Measurements from ENCODE around the gene EFNB3. TPM values are rescaled to one million over a fixed set of nuclear protein-coding genes. Genes with fewer than 3 reads are reported as not detected.

Gene EFNB3, protein sequence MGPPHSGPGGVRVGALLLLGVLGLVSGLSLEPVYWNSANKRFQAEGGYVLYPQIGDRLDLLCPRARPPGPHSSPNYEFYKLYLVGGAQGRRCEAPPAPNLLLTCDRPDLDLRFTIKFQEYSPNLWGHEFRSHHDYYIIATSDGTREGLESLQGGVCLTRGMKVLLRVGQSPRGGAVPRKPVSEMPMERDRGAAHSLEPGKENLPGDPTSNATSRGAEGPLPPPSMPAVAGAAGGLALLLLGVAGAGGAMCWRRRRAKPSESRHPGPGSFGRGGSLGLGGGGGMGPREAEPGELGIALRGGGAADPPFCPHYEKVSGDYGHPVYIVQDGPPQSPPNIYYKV
- 52.9 TPM for polyA plus RNA-seq (2013, experiment 1 of 4)
- polyA plus RNA-seq (2013, experiment 2 of 4): 48.5 TPM
- polyA plus RNA-seq (2013, experiment 3 of 4): 57.2 TPM
- polyA plus RNA-seq (2013, experiment 4 of 4): 73.4 TPM

DNA sequence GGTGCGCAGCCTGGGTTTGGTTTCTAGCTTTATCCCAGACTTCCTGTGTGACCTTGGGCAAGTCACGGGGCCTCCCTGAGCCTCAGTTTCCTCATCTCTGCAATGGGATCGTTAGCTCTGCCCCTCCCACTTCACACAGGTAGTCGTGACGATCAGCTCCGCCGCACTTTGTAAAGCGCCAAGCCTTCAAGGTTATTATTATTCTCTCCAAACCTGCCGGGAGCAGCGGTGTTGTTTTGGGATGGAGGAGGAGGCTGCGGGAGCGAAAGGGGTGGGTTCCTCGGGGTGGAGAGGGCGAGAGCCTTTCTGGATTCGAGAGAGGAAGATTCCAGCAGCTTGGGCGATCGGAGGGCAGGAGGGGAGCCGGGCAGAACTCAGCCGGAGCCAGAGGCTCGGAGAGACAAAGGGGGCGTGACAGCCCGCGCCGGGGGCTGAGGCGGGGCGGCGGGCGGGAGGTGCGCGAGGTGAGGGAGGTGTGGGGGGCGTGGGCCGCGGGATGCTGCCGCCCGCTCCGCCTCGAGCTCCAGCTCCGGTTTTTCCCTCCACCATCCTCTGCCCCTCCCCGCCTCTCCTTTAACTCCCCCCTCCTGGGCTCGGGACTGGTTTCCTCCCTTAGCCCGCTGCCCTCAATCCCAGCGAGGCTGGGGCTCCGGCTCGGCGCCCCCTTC lies at the start of gene EFNB3:
Gene EFNB3 (plus strand): TSS at position 602 of the 668 bp plus-strand sequence. CDS start 397 bp downstream, outside the sequence.
- peaks cover 13% of the 10 kb centered on the region for H3K36me3 ChIP-seq (ENCODE audit: control insufficient read depth, insufficient read depth, low read length)
- H3K27me3 ChIP-seq (ENCODE audit: control insufficient read depth, insufficient read depth, low read length, poor library complexity, severe bottlenecking): peaks cover 7% of the 10 kb centered on the region
- peak within 1 kb of the TSS; percentile 72 for H3K4me3 ChIP-seq (ENCODE audit: insufficient read depth, low read depth, low read length)
- H3K27ac ChIP-seq (ENCODE audit: insufficient read depth, low read depth, low read length, poor library complexity, severe bottlenecking): no peak within 1 kb of the TSS
- H3K4me1 ChIP-seq (ENCODE audit: control insufficient read depth, insufficient read depth, low read length): peaks cover 25% of the 10 kb centered on the region
- no peaks in the 10 kb centered on the region for H3K9me3 ChIP-seq (ENCODE audit: control insufficient read depth, low read length)
- 1% methylated on average over 45 of the region's 45 CpGs for WGBS, 2 experiments

DNA sequence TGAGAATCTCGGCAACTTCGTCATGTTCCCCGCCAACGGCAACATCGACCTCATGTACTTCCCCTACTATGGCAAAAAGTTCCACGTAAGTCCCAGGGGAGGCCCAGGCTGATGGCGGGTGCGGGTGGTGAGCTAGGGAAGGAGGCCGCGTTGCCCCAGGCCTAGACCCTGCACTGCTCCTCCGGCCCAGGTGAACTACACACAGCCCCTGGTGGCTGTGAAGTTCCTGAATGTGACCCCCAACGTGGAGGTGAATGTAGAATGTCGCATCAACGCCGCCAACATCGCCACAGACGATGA lies 49.5 kb upstream of the EFNB3 start:
- Histone ChIP-seq H3K4me1 (ENCODE audit: control insufficient read depth, insufficient read depth, low read length) (peaks cover 17% of the 10 kb centered on the region), H3K4me3 (ENCODE audit: insufficient read depth, low read depth, low read length) (no peak overlapping the region), H3K27me3 (ENCODE audit: control insufficient read depth, insufficient read depth, low read length, poor library complexity, severe bottlenecking) (peaks cover 22% of the 10 kb centered on the region), H3K9me3 (ENCODE audit: control insufficient read depth, low read length) (no peaks in the 10 kb centered on the region), H3K27ac (ENCODE audit: insufficient read depth, low read depth, low read length, poor library complexity, severe bottlenecking) (no peak overlapping the region), H3K36me3 (ENCODE audit: control insufficient read depth, insufficient read depth, low read length) (no peaks in the 10 kb centered on the region)
- WGBS, 2 experiments: 93 to 96% methylated on average over 17 of the region's 17 CpGs

DNA sequence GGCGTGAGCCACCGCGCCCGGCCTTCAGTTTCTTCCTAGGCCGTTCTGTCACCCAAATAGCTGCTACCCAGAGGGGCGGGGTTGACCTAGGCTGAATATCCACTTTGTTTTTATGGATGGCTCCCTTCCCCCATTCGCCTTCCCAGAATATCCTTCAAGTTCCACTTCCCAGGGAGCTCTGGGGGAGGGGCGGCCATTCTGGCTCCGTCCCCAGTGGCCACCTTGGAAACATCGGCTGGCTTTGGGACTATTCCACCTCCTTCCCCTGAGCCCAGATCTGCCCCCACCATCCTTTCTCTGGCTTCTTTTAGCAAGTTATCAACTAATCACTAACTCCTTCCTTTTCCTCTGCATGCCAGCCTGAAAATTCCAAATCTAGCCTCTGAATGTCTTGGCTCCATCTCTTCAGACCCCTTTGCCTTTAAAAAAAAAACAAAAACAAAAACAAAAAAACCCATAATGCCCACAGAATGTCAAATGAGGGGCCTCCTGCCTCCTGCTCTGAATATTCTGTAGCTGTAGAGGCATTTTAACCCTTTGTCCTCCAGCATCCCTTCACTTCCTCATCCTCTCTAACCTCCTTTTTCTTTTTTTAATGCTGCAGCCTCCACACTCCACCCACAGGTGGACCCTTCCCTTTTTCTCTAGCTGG lies 47.9 kb upstream of the EFNB3 start:
- 12 to 16% methylated on average over 10 of the region's 10 CpGs for WGBS, 2 experiments
- Histone ChIP-seq H3K27me3 (ENCODE audit: control insufficient read depth, insufficient read depth, low read length, poor library complexity, severe bottlenecking) (peaks cover 9% of the 10 kb centered on the region), H3K9me3 (ENCODE audit: control insufficient read depth, low read length) (no peaks in the 10 kb centered on the region), H3K27ac (ENCODE audit: insufficient read depth, low read depth, low read length, poor library complexity, severe bottlenecking) (peak overlapping the region; percentile 60), H3K4me1 (ENCODE audit: control insufficient read depth, insufficient read depth, low read length) (peaks cover 17% of the 10 kb centered on the region), H3K4me3 (ENCODE audit: insufficient read depth, low read depth, low read length) (no peak overlapping the region), H3K36me3 (ENCODE audit: control insufficient read depth, insufficient read depth, low read length) (no peaks in the 10 kb centered on the region)

DNA sequence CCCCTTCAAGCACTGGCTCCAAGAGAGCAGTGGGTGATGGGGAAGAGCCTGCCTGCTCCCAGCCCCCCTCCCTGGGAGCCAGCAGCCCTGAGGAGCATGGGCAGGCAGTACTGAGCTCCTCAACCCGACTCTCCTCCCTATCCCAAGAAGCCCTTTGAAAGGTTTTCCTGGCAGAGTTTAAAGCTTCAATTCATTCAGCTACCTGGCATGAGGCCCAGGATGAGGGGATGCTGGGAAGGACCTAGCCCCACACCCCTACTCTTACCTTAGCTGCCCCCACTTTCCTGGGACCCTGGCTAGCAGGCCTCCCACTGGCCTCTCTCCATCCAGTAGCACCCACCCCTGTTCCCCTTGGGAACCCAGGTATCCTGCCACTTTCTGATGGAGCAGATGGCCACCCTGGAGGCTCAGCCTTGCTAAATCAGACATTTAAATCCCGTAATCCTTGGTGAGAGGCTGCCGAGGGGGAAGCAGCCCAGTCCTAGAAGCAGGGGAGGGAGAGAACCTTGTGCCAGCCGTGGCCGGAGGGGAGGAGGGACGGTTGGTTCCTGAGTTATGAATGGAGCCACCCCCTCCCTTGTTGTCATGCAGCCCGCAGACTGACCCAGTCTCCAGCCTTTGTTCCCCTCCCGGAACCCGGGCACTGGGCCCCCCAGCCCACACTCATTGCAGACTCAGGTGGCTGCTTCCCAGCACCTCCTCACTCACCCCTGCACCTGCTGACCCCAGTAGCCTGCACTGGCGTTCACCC lies 37.2 kb upstream of the EFNB3 start:
- H3K27me3 ChIP-seq (ENCODE audit: control insufficient read depth, insufficient read depth, low read length, poor library complexity, severe bottlenecking): no peaks in the 10 kb centered on the region
- H3K4me3 ChIP-seq (ENCODE audit: insufficient read depth, low read depth, low read length): no peak overlapping the region
- peaks cover 17% of the 10 kb centered on the region for H3K36me3 ChIP-seq (ENCODE audit: control insufficient read depth, insufficient read depth, low read length)
- no peak overlapping the region for H3K27ac ChIP-seq (ENCODE audit: insufficient read depth, low read depth, low read length, poor library complexity, severe bottlenecking)
- H3K9me3 ChIP-seq (ENCODE audit: control insufficient read depth, low read length): no peaks in the 10 kb centered on the region
- H3K4me1 ChIP-seq (ENCODE audit: control insufficient read depth, insufficient read depth, low read length): peaks cover 8% of the 10 kb centered on the region
- 79 to 85% methylated on average over 10 of the region's 10 CpGs for WGBS, 2 experiments

DNA sequence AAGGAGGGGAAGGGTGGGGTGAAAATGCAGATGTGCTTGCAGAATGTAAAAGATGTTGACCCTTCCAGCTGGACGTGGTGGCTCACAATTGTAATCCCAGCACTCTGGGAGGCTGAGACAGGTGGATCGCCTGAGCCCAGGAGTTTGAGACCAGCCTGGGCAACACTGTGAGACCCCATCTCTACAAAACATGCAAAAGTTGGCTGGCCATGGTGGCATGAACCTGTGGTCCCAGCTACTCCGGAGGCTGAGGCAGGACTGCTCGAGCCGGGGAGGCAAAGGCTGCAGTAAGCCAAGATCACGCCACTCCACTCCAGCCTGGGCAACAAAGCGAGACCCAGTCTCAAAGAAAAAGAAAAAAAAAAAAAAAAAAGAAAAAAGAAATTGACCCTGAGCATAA lies 36.5 kb upstream of the EFNB3 start:
- Histone ChIP-seq H3K9me3 (ENCODE audit: control insufficient read depth, low read length) (no peaks in the 10 kb centered on the region), H3K4me1 (ENCODE audit: control insufficient read depth, insufficient read depth, low read length) (peaks cover 8% of the 10 kb centered on the region), H3K4me3 (ENCODE audit: insufficient read depth, low read depth, low read length) (no peak overlapping the region), H3K36me3 (ENCODE audit: control insufficient read depth, insufficient read depth, low read length) (peaks cover 23% of the 10 kb centered on the region), H3K27me3 (ENCODE audit: control insufficient read depth, insufficient read depth, low read length, poor library complexity, severe bottlenecking) (no peaks in the 10 kb centered on the region), H3K27ac (ENCODE audit: insufficient read depth, low read depth, low read length, poor library complexity, severe bottlenecking) (no peak overlapping the region)
- 88 to 90% methylated on average over 7 of the region's 7 CpGs for WGBS, 2 experiments

DNA sequence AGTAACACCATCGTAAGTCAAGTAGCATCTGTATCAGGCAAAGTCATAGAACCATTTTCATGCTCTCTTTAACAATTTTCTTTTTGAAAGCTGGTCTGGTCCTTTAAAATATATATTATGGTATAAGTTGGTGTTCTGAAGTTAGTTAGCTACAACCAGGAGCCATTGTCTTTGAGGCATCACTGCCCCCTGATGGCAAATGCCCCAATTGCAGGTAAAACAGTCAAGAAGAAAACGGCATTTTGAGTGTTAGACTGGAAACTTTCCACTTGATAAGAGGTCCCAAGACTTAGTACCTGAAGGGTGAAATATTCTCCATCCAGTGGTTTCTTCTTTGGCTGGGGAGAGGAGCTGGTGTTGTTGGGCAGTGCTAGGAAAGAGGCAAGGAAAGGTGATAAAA lies 31.8 kb upstream of the EFNB3 start:
- Histone ChIP-seq H3K27ac (ENCODE audit: insufficient read depth, low read depth, low read length, poor library complexity, severe bottlenecking) (no peak overlapping the region), H3K4me1 (ENCODE audit: control insufficient read depth, insufficient read depth, low read length) (peaks cover 14% of the 10 kb centered on the region), H3K36me3 (ENCODE audit: control insufficient read depth, insufficient read depth, low read length) (peaks cover 50% of the 10 kb centered on the region), H3K9me3 (ENCODE audit: control insufficient read depth, low read length) (no peaks in the 10 kb centered on the region), H3K4me3 (ENCODE audit: insufficient read depth, low read depth, low read length) (no peak overlapping the region), H3K27me3 (ENCODE audit: control insufficient read depth, insufficient read depth, low read length, poor library complexity, severe bottlenecking) (no peaks in the 10 kb centered on the region)
- 95% methylated on average over 2 of the region's 2 CpGs for WGBS, 2 experiments

DNA sequence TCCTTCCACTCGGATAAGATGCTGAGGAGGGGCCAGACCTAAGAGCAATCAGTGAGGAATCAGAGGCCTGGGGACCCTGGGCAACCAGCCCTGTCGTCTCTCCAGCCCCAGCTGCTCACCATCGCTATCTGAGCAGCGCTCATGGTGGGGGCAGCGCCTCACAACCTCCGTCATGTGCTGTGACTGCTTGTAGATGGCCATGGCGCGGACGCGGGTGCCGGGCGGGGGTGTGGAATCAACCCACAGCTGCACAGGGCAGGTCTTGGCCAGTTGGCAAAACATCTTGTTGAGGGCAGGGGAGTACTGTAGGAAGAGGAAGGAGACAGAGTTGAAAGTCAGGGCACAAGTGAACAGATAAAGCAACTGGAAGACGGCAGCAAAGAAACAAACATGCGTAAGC lies 30.1 kb upstream of the EFNB3 start:
- Histone ChIP-seq H3K4me1 (ENCODE audit: control insufficient read depth, insufficient read depth, low read length) (peaks cover 14% of the 10 kb centered on the region), H3K36me3 (ENCODE audit: control insufficient read depth, insufficient read depth, low read length) (peaks cover 44% of the 10 kb centered on the region), H3K9me3 (ENCODE audit: control insufficient read depth, low read length) (no peaks in the 10 kb centered on the region), H3K4me3 (ENCODE audit: insufficient read depth, low read depth, low read length) (no peak overlapping the region), H3K27ac (ENCODE audit: insufficient read depth, low read depth, low read length, poor library complexity, severe bottlenecking) (no peak overlapping the region), H3K27me3 (ENCODE audit: control insufficient read depth, insufficient read depth, low read length, poor library complexity, severe bottlenecking) (no peaks in the 10 kb centered on the region)
- 89 to 91% methylated on average over 14 of the region's 14 CpGs for WGBS, 2 experiments

DNA sequence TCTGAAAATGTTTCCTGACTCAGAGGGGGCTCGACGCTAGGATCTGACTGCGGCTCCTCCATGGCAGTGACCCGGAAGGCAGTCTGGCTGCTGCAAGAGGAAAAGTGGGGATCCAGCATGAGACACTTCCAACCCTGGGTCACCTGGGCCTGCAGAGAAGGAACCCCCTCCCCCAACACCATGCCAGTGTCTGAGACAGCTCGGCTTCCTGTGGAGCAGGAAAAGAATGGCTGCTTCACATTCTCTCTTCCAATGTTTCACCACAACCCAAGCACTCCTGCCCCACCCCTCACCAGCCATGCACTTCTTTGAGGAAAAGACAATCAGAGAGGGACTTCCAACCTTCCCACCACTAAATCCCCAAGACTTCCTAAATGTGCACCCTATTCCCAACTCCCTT lies 28.5 kb upstream of the EFNB3 start:
- Histone ChIP-seq H3K27ac (ENCODE audit: insufficient read depth, low read depth, low read length, poor library complexity, severe bottlenecking) (no peak overlapping the region), H3K27me3 (ENCODE audit: control insufficient read depth, insufficient read depth, low read length, poor library complexity, severe bottlenecking) (no peaks in the 10 kb centered on the region), H3K9me3 (ENCODE audit: control insufficient read depth, low read length) (no peaks in the 10 kb centered on the region), H3K36me3 (ENCODE audit: control insufficient read depth, insufficient read depth, low read length) (peaks cover 38% of the 10 kb centered on the region), H3K4me3 (ENCODE audit: insufficient read depth, low read depth, low read length) (no peak overlapping the region), H3K4me1 (ENCODE audit: control insufficient read depth, insufficient read depth, low read length) (peaks cover 14% of the 10 kb centered on the region)
- 64% methylated on average over 5 of the region's 5 CpGs for WGBS, 2 experiments

DNA sequence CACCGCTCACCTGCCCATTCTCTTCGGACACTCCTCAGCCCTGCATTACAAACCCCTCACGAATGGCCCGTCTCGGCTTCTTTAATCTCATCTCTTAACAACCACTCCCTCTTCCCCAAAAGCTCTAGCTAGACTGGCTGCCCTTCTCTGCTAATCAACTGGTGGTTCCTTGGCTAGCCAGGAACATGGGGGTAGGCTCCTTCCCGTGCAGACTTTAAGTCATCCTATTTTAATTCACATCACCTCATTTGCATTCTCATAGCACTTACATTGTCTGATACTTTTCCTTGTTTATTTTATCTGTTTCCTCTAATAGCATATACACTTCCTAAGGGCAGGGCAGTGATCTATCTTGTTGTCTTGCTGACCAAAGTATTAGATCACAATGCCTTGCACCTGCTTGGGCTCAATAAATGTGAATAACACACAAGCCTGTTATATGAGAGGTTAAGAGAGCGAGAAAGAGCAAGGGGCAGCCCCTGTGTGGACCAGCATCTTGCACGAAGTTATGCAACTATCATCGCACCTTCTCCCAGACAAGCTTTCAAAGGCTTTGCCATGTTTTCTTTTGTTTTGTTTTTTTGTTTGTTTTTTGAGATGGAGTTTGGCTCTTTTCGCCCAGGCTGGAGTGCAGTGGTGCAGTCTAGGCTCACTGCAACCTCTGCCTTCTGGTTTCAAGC lies 27.5 kb upstream of the EFNB3 start:
- Histone ChIP-seq H3K4me3 (ENCODE audit: insufficient read depth, low read depth, low read length) (no peak overlapping the region), H3K4me1 (ENCODE audit: control insufficient read depth, insufficient read depth, low read length) (peaks cover 14% of the 10 kb centered on the region), H3K36me3 (ENCODE audit: control insufficient read depth, insufficient read depth, low read length) (peaks cover 36% of the 10 kb centered on the region), H3K27ac (ENCODE audit: insufficient read depth, low read depth, low read length, poor library complexity, severe bottlenecking) (no peak overlapping the region), H3K9me3 (ENCODE audit: control insufficient read depth, low read length) (no peaks in the 10 kb centered on the region), H3K27me3 (ENCODE audit: control insufficient read depth, insufficient read depth, low read length, poor library complexity, severe bottlenecking) (no peaks in the 10 kb centered on the region)
- WGBS, 2 experiments: 42 to 50% methylated on average over 10 of the region's 10 CpGs
